ENCODE data around the gene DPCD.
"Not testable (repeated sequence)": the region's sequence is repeated elsewhere in the genome, so short reads cannot be mapped to it uniquely, and the experiment has no call there.

The DPCD gene

DNA sequence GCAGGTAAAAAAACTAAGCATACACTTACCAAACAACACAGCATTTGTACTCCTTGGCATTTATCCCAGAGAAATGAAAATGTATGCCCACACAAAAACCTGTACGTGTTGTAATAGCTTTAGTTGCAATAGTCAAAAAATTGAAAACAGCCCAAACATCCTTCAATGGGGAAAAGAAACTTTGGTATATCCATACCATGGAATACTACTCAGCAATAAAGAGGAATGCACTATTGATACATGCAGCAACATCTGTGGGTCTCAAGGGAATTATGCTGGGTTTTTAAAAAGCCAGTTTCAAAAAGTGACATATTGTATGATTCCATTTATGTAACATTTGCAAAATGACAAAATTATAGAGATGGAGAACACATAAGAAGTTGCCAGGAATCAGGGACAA, 35.4 kb downstream of the DPCD start:
- no peak for DNase-seq

DNA sequence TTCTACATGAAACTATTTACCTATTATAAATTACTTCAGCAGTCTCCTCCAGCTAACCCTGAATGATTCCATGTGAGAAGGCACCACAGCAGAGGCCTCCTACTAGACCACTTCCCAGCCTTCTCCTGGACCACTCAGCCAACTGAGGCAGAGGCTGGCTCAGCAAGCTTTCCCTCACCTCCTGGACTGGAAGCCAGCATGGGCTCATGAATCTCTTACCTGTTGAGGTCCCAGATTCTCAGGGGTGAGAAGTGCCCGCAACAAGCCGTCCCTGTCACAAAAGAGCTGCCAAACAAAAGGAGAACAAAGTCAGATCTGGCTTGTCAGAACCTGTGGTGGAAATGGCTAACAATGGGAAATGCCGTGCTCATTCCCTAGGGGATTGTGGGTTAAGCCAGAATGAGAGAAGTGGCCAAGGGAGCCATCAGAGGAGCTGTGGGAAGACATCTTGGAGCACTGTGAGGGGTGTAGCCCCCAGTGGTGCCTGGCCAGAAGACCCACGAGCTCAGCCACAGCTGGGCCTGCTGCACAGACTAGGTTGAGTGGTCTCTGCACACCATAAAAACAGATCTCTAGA, 36.5 kb downstream of the DPCD start:
- DNase-seq = no peak

DNA sequence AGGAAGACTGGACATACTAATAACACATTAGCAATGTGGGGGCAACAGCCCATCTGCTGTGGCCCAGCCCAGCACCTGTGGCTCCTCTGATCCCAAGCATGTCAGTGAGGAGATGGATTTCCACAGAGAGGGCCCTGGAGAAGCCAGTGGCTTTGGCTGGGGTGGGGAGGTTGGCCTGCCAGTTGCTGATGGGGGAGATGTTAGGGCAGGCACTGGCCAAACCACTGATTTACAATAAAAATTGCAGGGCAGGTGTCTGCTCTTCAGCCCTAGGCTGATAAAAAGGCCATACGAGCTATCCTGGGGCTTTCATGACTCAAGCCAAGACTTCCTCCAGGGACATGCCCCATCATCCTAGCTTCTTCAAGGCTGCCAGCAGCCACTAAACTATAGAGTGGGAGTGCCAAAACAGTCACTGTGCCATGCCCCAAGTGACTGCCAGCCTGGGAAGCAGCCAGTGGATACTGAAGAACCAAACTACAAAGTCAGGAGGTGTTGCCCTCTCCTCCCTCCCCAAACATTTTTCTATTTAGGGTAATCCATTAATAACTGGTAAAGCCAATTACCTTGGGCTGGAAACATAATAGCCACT, 37.8 kb downstream of the DPCD start:
- no peak for DNase-seq

DNA sequence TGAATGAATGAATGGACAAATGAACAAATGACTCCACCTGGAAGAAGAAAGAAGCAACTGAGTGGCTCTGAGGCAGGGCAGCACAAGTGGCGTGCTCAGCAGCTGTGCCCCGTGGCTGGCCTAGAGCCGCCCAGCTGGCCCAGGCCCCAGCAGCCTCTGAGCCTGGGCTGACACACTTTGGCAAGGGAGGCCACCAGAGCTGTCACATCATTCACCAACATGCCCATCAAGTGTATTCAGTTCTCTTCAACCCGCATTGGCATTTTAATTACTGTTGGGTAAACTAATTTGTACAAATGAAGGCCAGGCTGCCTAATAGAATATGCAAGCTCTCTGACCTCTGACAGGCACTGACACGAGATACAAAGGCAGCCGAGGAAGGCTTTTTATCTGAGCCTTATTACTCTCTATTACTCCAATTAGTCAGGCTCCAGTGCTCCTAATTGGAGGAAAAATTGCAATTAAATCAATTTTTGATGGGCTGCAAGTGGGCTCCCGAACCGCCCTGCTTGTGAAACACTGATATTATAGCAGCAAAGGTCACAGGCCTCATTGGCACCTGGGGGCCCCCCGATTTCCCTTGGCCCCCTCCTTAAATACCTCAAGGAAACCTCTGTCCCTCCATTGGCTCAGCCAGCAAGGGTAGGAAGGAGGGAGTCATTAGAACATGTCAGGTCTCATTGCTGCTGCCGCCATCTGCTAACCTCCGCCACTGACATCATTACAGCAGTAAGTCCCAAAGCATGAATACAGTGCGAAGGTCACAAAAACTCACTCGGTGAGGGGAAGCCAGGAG, 41.9 kb downstream of the DPCD start:
- DNase-seq = no peak

DNA sequence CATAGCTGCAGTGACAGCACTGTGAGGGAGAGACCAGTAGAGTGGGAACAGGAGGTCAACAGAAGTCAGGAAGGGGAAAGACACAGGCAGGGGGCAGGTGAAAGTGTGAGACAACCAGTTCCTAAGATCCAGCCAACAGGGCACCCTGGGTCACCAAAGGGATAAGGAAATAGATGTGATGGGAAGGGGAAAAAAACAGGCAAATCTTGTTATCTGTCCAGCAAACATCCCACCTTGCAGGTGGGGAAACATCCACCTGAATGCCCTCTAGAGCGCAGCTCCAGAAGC, 42.5 kb downstream of the DPCD start:
- no peak for DNase-seq

DNA sequence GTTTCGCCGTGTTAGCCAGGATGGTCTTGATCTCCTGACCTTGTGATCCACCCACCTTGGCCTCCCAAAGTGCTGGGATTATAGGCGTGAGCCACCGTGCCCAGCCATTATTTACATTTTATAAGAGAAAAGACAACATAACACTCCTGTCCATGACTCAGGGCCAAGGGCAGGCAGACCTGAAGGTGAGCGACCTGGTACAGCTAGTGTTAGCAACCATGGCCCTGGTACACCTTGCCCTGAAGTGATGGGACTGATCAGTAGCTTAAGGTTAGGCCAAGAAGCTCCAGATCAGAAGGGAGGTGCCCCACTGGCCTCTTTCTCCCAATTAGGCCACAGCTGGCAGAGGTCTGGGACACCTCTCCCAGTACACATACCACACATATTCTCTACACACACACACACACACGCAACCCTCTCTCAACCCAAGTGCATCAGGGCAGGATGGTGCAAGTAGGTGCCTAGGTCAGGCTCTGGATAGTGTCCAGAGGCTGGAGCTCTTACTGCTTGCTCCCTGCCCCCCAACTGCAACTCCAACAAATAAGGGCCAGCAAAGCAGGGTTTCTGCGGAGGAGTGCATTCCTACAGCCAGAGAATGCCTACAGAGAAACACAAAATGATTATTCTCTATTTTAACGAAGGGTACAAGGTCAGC, 43.8 kb downstream of the DPCD start:
- no peak for DNase-seq

DNA sequence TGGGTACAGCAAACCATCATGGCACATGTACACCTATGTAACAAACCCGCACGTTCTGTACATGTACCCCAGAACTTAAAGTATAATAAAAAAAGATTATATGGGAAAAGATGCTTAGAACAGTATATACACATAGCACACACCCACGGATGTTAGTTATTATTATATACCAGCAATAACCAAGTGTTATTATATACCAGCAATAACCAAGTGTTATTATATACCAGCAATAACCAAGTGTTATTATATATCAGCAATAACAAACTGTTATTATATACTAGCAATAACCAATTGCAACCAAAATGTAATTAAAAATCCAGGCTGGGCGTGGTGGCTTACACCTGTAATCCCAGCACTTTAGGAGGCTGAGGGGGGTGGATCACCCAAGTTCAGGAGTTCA, 45.4 kb downstream of the DPCD start:
- not testable (repeated sequence) for DNase-seq

DNA sequence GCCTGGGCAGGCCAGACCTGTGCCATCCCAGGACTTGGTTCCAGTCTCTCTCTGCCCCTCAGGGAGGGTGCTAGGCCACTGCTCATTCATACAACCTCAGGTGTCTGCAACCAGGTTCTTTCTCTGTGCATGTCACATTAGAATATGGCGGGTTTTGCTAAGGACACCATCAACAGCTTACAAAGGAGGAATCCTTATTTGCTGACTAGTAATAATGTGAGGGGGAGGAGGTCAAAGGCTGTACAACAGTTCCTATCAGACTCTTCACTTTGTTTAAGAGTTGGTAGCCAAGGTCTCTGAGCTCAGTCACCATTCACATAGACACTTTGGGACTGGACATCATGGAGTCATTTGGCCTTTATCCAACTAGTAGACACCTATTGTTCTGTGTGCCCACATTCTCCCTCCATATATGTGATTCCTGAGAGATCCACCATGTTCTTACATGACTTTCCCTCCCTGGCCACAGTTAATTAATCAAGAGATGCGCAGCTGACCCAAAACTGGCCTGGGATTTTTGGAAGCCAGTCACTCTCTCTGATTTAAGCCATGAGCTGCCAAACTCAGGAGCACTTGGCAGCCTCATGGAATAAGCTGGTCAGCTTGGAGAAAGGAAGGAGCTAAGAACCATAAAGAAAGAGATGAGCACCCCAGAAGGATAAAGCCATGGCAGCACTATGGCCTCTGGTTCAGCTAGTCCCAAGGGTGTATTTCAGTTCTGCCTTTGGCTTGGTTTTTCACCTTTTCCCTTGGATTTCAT, 51.2 kb downstream of the DPCD start:
- DNase-seq = no peak

DNA sequence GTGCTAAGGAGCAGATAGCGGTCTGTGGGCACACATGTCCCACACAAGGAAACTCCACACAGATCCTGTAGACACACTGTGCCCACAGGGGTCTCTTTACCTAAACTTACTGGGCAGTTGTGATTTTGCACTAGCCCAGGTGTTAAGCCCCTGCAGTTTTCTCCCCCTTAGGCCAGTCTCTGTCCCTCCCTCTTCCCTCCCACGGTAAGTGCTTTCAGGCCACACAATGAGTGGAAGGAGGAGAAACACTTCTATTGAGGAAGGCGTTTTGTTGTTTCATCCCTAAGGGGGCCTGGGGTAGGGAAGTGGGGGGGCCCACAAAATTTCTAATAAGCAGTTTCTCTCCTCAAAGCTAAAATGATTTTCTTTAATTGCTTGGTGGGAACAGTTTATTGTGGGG, 55.4 kb downstream of the DPCD start:
- DNase-seq = no peak

DNA sequence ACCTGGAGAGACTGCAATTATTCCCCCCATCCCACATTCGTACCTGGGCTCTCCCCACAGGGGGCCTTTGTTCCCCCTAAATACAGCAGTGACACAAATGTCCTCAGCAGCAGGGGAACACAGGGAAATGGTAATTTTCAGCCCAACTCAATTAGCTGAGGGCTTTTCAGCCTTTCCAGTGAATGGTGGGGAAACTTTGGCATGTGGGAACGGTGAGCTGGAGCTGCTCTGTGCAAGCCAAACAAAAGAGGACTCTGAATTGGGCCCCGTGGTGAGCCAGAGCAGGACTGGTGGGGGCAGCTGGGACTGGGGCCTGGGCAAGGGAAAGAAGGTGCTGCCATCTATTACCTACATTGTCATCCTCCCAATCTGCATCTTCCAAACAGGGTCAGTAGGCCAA, 55.9 kb downstream of the DPCD start:
- DNase-seq = no peak

DNA sequence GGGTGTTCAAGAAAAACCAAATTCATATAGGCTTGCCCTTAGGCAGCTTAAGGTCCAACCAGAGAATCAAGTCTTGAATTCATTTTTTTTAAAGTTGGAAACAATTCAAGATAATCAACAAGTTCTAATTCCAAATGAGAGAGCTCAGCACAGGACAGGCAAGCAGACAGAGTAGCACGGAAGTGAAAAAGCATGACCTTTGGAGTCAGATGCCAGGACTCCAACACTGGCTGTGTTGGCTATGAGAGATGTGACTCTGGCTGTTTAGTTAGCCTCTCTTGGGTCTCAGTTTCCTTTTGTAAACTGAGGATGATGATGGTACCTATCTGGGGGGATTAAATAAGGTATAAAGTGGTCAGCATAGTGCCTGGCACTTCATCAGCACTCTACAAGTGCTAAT, 57.5 kb downstream of the DPCD start:
- DNase-seq = no peak

DNA sequence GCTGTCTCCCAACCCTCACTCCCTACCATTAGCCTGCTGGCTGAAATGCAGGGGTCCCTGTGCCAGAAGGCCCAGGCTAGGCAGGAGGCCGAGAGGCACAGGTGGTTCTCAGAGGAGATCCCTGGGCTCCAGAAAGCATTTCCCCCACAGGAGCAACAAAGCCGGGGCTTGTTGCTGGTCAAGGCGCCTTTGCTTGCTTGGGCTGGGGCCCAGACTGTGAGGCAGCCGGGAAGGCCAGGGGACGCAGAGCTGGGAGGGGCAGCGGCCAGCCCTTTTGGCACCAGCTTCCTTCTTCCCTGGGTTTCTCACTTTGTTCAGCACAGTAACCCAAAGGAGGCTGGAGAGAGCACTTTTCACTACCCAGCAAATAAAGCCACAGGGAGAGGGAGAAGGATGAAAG, 58.2 kb downstream of the DPCD start:
- DNase-seq = no peak

DNA sequence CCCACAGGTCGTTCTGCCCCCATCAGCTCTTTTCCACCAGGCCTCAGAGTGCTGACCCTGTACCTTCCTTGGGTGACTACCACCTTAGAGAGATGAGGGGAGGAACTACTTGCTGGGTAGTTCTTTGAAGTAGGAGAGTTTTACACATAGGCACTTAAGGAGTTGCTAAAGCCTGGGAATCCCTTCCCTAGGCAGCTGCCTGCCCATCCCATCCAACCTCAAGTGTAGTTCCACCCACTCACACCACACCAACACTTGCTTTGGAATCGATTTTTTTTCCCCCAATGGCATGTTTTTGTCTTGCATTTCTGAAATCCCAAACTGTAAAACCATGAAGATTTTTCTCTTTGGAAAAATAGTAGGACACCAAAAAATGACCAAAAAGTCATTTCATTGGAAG, 59.1 kb downstream of the DPCD start:
- no peak for DNase-seq

DNA sequence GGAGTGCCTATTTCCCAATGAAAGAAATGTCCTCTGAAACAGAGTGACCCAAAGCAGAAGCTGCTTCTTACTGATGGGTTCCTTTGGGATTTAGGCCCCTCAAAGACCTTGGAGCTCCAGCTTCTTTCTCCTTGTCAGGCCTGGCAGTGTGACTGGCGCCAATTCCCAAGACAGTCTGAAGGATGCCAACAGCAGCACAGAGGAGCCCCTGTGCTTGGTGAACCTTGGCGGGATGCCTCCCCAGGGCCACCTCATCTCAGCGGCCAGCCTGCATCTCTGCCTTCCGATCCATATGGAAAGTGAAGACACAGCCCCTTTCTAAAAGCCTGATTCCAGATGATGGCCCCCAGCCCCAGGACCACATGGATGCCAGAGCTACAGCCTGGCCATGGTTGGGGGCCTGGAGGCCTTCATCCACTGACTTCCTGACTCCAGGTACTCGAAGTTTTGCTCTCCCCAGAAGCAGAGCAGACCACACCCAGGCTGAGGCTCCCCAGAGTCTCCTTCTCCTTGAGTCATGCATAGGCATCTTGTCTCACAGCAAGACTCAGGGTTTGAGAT, 61.5 kb downstream of the DPCD start:
- no peak for DNase-seq

DNA sequence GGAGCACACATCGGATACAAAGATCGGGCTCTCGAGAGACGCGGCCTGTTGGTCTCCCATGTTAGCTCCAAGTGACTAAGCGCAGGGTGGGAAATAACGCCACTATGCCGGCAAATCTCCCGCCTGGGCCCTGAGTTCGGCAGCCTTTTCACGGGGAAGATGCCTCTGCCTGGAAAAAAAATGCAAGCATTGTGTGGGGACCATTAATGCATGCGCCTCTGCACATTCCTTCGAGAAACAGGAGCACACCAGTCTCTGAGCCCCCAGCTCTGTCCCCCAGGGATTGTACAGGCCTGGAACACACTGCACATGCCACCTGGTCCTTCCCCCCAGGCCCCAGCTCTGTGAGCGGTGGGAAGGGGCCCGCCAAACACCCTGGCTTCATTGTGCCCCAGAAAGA, 62.7 kb downstream of the DPCD start:
- DNase-seq = no peak

DNA sequence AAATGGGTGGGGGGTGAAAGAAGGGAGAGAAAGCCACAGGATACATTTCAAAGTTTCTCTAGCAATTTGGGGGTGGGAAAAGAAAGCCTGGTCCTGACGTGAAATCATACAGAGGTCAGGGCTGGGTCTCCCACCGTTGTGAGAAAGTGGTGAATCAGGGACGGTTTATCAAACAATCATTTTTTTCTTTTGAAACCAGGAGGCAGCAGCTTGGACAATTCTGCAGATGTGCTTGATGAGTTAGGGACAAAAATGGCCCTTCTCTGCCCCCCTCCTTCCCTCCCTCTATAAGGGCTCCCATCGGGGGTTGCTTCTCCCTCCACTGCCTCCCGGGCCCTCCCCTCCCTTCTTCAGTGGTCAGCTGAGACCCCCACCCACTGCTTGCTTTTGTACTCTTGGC, 63.2 kb downstream of the DPCD start:
- no peak for DNase-seq

DNA sequence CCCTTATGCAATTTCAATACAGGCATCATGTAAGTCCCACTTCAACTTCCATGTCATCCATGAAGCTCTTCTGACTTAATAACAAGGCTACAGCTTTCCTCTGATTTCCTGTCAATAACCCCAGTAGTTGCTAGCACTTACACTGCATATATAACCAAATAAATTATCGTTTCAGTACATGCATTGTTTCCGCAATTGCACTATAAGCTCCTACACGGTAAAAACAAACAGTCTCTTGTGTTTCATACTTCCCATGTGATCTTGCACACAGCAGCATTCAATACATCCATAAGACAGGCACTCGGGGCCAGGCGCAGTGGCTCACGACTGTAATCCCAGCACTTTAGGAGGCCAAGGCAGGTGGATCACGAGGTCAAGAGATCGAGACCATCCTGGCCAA, 65.4 kb downstream of the DPCD start:
- no peak for DNase-seq

DNA sequence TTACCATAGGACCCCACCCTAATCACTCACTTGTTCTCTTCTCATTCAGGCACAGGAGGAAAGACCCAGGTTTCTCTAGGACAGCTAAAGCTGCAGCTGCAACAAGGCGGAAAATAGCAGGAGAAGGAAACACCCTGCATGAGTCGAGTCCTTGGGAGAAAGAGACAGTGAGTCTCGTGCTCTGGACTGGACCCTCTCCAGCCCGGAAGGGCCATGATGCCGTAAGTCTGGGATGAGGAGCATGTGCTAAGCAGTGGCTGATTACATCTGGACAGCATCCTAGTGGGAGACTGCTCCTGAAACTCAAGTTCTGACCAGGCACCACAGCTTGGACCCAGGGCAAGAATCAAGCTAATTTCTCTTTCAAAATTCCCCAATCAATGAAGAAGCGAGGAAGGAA, 67.4 kb downstream of the DPCD start:
- DNase-seq = no peak

DNA sequence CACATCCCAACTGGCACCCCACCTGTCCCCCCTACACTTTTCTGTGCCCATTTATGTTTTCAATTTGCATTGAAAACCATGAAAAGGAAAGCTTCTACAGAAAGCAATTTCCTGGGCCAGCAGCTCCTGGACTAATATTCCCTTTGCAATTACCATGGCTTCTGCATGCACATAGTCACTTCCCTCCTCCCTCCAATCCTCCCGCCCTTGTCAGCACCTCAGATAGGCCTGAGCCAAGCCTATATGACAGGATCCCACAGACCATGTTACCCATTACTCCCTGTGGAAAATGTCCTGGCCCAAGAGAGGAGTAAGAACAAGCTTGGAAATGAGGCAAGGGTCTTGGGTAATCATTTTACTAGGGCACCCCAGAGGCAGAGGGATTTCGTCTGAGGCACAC, 68.8 kb downstream of the DPCD start:
- no peak for DNase-seq

DNA sequence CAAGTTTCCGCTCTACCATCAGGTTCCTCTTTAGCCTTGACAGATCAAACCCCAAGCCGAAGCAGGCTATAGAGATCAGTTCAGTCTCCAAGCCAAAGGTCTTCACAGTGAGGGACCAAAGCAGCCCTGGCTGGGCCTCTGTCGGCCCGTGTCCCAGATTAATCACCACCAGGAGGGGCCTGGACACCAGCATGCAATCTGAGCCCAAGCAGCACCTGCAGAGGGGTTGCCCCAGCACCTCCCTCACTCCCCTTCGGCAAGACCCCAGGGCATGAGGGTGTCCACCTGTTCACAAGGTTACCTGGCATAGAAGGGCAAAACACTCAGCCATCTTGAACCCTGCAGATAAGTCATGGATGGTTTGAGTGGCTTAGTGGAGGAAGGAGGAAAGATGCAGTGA, 70.9 kb downstream of the DPCD start:
- DNase-seq = no peak
